Lung (tissue), 12 donors: ENCODE data around the gene CMTR1. TPM values are rescaled to one million over a fixed set of nuclear protein-coding genes. Genes with fewer than 3 reads are reported as not detected.

Experiments
- ATAC-seq: fragments of 200-7000 bp; cut with Tn5 transposase; one replicate; pipeline ENCODE4 v1.9.1; 2020; ENCODE audit warnings: moderate number of reproducible peaks; ENCODE audit not compliant: insufficient read depth, low FRiP score
- DNase-seq, 3 donors: peaks; one replicate each; pipeline ENCODE4 v3.0.0-alpha.2; 2013 to 2017
- H3K27ac ChIP-seq, 2 donors: one replicate each; pipeline ENCODE4 v1.5.1; 2013; ENCODE audit warnings: mild to moderate bottlenecking in 2 of 2, moderate library complexity in 2 of 2, control low read depth in 1 of 2, inconsistent platforms in 1 of 2, low read depth in 1 of 2, low read length in 1 of 2
- H3K27me3 ChIP-seq, 3 donors: one replicate each; pipeline ENCODE4 v1.5.1; 2013; ENCODE audit warnings: low read length in 2 of 3; ENCODE audit not compliant: control insufficient read depth in 3 of 3, insufficient read depth in 3 of 3
- H3K36me3 ChIP-seq, 4 donors: one replicate each; pipeline ENCODE4 v1.5.1; 2013; ENCODE audit warnings: low read length in 4 of 4, mild to moderate bottlenecking in 1 of 4, moderate library complexity in 1 of 4; ENCODE audit not compliant: control insufficient read depth in 4 of 4, insufficient read depth in 4 of 4
- H3K4me1 ChIP-seq, 5 donors: one replicate each; pipeline ENCODE4 v1.5.1; 2013; ENCODE audit warnings: low read length in 5 of 5, mild to moderate bottlenecking in 2 of 5, moderate library complexity in 1 of 5; ENCODE audit not compliant: control insufficient read depth in 5 of 5, insufficient read depth in 5 of 5
- H3K4me3 ChIP-seq: one replicate; pipeline ENCODE4 v1.5.1; 2013; ENCODE audit warnings: mild to moderate bottlenecking, control low read depth, moderate library complexity
- H3K9ac ChIP-seq, 2 donors: one replicate each; pipeline ENCODE4 v1.5.1; 2013; ENCODE audit warnings: low read length in 2 of 2, control low read depth in 1 of 2; ENCODE audit not compliant: insufficient read depth in 1 of 2
- H3K9me3 ChIP-seq, 4 donors: one replicate each; pipeline ENCODE4 v1.5.1; 2013; ENCODE audit warnings: low read length in 3 of 4, mild to moderate bottlenecking in 1 of 4, moderate library complexity in 1 of 4; ENCODE audit not compliant: control insufficient read depth in 4 of 4, insufficient read depth in 3 of 4
- WGBS, 2 donors: extraction: QIAGEN DNeasy Blood & Tissue Kit; methylation state at CpG; one replicate each; pipeline ENCODE4 v1.1.7; 2013; 5-methylcytosine and 5-hydroxymethylcytosine counted together
- polyA plus RNA-seq, 2 donors: library from polyadenylated mRNA; stranded (reverse); fragments of 200-250 nt; gene quantifications; one replicate each; pipeline ENCODE4 v1.2.1, GENCODE V29; 2013
- total RNA-seq, 2 donors: library from RNA; depleted of rRNA in 1 of 2; stranded (reverse); fragments of >200 nt in 1 of 2; gene quantifications; one replicate each; pipeline ENCODE4 v1.2.1, GENCODE V29; 2014 to 2021
- TF ChIP-seq, protein P1 (sequence below): IDR thresholded peaks from 2 replicates; pipeline ENCODE4 v1.5.1; 2012; ENCODE audit warnings: mild to moderate bottlenecking; ENCODE audit errors: control extremely low read depth, extremely low read depth
- donor health status: control.
- donor health status: control.
- donor health status: Bipolar disorder and iron deficiency.
- donor health status: healthy.
- donor health status: DM: yes; HTN: yes; CAD: no.

CMTR1 gene
- total and polyA plus RNA-seq, 4 donors, result 18.8 to 39.3 (median 26.6) TPM

DNA sequence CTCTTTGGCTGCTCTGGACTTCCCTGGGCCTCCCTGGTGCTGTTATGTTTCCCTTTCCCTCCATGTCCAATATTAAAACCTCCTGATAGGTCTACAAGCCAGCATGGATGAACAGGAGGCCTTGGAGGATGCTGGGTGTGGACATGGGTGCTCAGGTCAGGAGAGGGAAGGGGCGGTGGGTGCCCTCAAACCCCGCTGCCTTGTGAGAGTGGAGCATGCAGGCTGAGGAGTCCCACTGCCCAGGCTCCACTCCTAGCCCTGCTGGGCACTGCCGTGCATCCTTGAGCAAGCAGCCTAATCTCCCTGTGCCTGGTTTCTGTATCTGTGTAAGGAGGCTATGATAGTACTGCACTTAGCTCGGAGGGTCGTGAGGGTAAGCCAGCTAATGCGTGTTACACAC, 85.1 kb downstream of the CMTR1 start:
- peaks cover 0 to 15% (median 7%) of the 10 kb centered on the region in 3 donors for H3K27me3 ChIP-seq
- 82 to 94% methylated on average over 6 of the region's 6 CpGs for WGBS, 2 donors
- no peak overlapping the region for H3K4me3 ChIP-seq
- H3K36me3 ChIP-seq, result no peaks in the 10 kb centered on the region
- H3K27ac ChIP-seq, result no peak overlapping the region
- H3K9ac ChIP-seq, result no peak overlapping the region
- ATAC-seq (no peak), DNase-seq (no peak)
- peaks cover 0 to 15% (median 1%) of the 10 kb centered on the region in 5 donors for H3K4me1 ChIP-seq
- H3K9me3 ChIP-seq, result no peaks in the 10 kb centered on the region
- TF ChIP-seq, protein P1, sequence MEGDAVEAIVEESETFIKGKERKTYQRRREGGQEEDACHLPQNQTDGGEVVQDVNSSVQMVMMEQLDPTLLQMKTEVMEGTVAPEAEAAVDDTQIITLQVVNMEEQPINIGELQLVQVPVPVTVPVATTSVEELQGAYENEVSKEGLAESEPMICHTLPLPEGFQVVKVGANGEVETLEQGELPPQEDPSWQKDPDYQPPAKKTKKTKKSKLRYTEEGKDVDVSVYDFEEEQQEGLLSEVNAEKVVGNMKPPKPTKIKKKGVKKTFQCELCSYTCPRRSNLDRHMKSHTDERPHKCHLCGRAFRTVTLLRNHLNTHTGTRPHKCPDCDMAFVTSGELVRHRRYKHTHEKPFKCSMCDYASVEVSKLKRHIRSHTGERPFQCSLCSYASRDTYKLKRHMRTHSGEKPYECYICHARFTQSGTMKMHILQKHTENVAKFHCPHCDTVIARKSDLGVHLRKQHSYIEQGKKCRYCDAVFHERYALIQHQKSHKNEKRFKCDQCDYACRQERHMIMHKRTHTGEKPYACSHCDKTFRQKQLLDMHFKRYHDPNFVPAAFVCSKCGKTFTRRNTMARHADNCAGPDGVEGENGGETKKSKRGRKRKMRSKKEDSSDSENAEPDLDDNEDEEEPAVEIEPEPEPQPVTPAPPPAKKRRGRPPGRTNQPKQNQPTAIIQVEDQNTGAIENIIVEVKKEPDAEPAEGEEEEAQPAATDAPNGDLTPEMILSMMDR, result no peak

DNA sequence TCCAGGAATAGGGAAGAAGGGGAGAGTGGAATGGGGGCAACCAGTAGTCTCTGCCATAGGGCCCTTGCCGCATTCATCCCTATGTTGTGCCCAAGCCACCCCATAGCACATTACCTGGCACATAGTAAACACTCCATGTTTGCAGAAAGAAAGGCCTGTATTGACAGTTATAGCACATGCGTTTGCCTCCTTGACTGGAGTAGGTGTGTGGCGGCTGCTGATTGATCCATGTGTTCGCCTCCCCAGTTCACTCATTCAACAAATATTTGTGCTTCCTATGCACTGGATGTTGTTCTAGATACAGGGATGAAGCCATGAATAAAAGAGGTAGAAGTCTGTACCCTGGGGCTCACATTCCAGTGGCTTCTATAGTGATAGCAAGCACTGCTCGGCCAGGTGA, 86.4 kb downstream of the CMTR1 start:
- no peak overlapping the region for H3K4me3 ChIP-seq
- no peak overlapping the region for H3K9ac ChIP-seq
- no peaks in the 10 kb centered on the region for H3K36me3 ChIP-seq
- TF ChIP-seq, protein P1, result no peak
- H3K9me3 ChIP-seq, result no peaks in the 10 kb centered on the region
- DNase-seq (no peak), ATAC-seq (no peak)
- H3K27ac ChIP-seq, result no peak overlapping the region
- peaks cover 0 to 15% (median 1%) of the 10 kb centered on the region in 5 donors for H3K4me1 ChIP-seq
- peaks cover 0 to 3% (median 2%) of the 10 kb centered on the region in 3 donors for H3K27me3 ChIP-seq
- 94 to 95% methylated on average over 5 of the region's 5 CpGs for WGBS, 2 donors

DNA sequence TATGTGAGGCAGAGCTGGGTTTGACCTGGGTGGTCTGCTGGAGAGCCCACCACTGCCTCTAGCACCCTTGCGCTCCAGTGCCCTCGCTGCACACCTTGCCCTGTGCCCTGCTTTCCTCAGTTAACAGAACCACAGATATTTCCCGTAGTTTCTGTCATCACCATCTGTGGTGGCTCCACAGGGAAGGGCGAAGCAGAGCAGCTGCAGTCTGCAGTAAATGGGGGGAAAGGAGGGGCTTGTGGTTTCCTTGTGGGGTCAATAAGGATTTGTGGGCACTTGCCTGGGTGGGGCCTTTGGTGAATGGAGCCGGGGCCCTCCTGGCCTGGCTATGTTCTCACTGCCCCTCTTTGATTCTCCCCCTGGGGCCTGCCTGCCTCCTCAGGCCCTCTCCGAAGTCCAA, 87.9 kb downstream of the CMTR1 start:
- 23 to 68% methylated on average over 6 of the region's 6 CpGs for WGBS, 2 donors
- TF ChIP-seq, protein P1, result no peak

DNA sequence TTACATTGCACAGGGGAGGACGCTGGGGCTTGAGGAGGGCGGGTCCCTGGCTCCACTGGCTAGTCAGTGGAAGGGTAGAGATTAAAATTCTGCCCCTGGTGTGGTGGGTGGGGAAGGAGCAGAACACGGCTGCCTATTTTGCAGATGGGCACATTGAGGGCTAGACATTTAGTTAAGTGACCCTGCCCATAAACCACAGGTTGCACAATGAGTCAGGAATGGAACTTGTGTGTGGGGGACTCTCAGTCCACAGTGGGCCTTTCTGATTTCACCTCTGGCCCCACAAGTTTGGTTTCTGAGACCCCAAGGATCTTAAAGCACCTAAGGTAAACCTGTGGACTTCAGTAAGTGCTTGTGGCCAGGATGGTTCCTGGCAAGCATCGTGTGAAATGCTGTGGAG, 88.7 kb downstream of the CMTR1 start:
- Histone ChIP-seq H3K9ac (no peak overlapping the region), H3K27ac (no peak overlapping the region), H3K9me3 (no peaks in the 10 kb centered on the region), H3K36me3 (no peaks in the 10 kb centered on the region), H3K27me3 (peaks cover 0 to 6% (median 0%) of the 10 kb centered on the region in 3 donors), H3K4me3 (no peak overlapping the region), H3K4me1 (peaks cover 0 to 5% (median 0%) of the 10 kb centered on the region in 5 donors)
- WGBS, 2 donors, result 57 to 68% methylated on average over 4 of the region's 4 CpGs
- TF ChIP-seq, protein P1, result no peak
- ATAC-seq, result no peak
- DNase-seq, result no peak

More for the DNA sequence above, 87.9 kb downstream of the CMTR1 start:
- no peak overlapping the region for H3K4me3 ChIP-seq
- peaks cover 0 to 12% (median 1%) of the 10 kb centered on the region in 5 donors for H3K4me1 ChIP-seq
- DNase-seq (no peak), ATAC-seq (no peak)
- H3K9me3 ChIP-seq, result no peaks in the 10 kb centered on the region
- H3K9ac ChIP-seq, result no peak overlapping the region
- H3K36me3 ChIP-seq, result no peaks in the 10 kb centered on the region
- H3K27me3 ChIP-seq, result peaks cover 0 to 3% (median 0%) of the 10 kb centered on the region in 3 donors
- no peak overlapping the region for H3K27ac ChIP-seq
